Mesodermal cell (in vitro differentiated cells): ENCODE results near the gene NDUFB2.
"Not testable (repeated sequence)": the region's sequence is repeated elsewhere in the genome, so short reads cannot be mapped to it uniquely, and the experiment has no call there.

Source experiments
- H3K27ac ChIP-seq: 2 replicates; pipeline ENCODE4 v1.7.0; 2013; ENCODE audit warnings: mild to moderate bottlenecking, low read depth, low read length, moderate library complexity; ENCODE audit not compliant: severe bottlenecking
- H3K36me3 ChIP-seq: 2 replicates; pipeline ENCODE4 v1.7.1; 2013; ENCODE audit warnings: mild to moderate bottlenecking, low read length, moderate library complexity; ENCODE audit not compliant: control insufficient read depth, insufficient read depth
- H3K4me1 ChIP-seq: one replicate; pipeline ENCODE4 v1.7.1; 2013; ENCODE audit warnings: mild to moderate bottlenecking, low read length; ENCODE audit not compliant: insufficient read depth, control insufficient read depth, poor library complexity, severe bottlenecking
- H3K4me3 ChIP-seq: 2 replicates; pipeline ENCODE4 v1.7.0; 2013; ENCODE audit warnings: low read length, control low read depth, mild to moderate bottlenecking; ENCODE audit not compliant: insufficient read depth, poor library complexity, severe bottlenecking; ENCODE audit errors: extremely low read depth
- H3K9me3 ChIP-seq: 2 replicates; pipeline ENCODE4 v1.7.1; 2013; ENCODE audit warnings: mild to moderate bottlenecking, low read length, moderate library complexity; ENCODE audit not compliant: control insufficient read depth
- WGBS, 2 experiments: methylation state at CpG; one replicate each; pipeline ENCODE4 v1.1.5; 2013; ENCODE audit warnings: missing lambda C conversion rate in 2 of 2; ENCODE audit not compliant: insufficient coverage in 2 of 2; 5-methylcytosine and 5-hydroxymethylcytosine counted together

NDUFB2 gene

DNA sequence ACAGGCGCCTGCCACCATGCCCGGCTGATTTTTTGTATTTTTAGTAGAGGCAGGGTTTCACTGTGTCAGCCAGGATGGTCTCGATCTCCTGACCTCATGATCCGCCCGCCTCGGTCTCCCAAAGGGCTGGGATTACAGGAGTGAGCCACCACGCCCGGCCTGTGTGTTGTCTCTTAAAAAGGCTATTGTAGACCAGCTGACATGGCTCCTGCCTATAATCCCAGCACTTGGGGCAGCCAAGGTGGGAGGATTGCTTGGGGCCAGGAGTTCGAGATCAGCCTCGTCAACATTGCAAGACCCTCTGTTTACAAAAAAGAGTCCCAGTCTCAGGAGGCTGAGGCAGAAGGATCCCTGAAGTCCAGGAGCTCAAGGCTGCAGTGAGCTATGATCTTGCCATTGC, 2.7 kb upstream of the NDUFB2 start:
- H3K4me1 ChIP-seq, result peaks cover 15% of the 10 kb centered on the region
- not testable (repeated sequence) for H3K4me3 ChIP-seq, H3K27ac ChIP-seq, H3K9me3 ChIP-seq, H3K36me3 ChIP-seq
- 81 to 97% methylated on average over 5 to 10 of the region's 10 CpGs for WGBS, 2 experiments

GRCh38 chr7:140694592-140694991, 1.9 kb upstream of the NDUFB2 start:
- Histone ChIP-seq H3K4me1 (peaks cover 15% of the 10 kb centered on the region), H3K4me3 (no peak overlapping the region), H3K27ac (no peak overlapping the region), H3K9me3 (no peaks in the 10 kb centered on the region), H3K36me3 (peaks cover 5% of the 10 kb centered on the region)
- WGBS, 2 experiments, result 91 to 97% methylated on average over 3 to 6 of the region's 6 CpGs

DNA sequence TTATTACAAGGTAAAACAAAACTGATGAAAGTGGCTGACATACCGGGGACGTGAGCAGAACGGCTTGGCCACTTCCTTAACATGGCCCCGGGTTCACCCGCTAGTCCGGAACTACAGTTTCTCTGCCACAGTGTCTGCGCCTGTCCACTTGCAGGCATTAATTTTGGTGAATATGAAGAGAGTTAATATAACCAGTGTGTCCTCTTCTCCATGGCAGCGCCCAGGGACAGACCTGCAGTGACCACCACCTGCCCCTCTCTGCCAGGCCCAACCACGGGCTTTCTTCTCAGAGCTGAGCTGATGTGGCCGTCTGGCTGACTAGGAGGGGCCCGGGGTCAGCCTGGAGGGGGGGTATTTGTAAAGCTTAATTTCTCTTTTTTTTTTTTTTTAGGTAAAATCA, 1.1 kb upstream of the NDUFB2 start:
- H3K9me3 ChIP-seq, result no peaks in the 10 kb centered on the region
- no peak overlapping the region for H3K27ac ChIP-seq
- peaks cover 13% of the 10 kb centered on the region for H3K36me3 ChIP-seq
- 93 to 98% methylated on average over 6 of the region's 11 CpGs for WGBS, 2 experiments
- H3K4me1 ChIP-seq, result peaks cover 15% of the 10 kb centered on the region
- H3K4me3 ChIP-seq, result no peak overlapping the region

GRCh38 chr7:140696024-140696679, 356 bp upstream of the NDUFB2 start:
- peak overlapping the region; percentile 80 for H3K4me3 ChIP-seq
- peaks cover 15% of the 10 kb centered on the region for H3K4me1 ChIP-seq
- WGBS, 2 experiments, result 40 to 42% methylated on average over 20 to 22 of the region's 23 CpGs
- peak overlapping the region; percentile 82 for H3K27ac ChIP-seq
- peaks cover 13% of the 10 kb centered on the region for H3K36me3 ChIP-seq
- H3K9me3 ChIP-seq, result no peaks in the 10 kb centered on the region

GRCh38 chr7:140697447-140698143, 1.1 kb downstream of the NDUFB2 start:
- peaks cover 18% of the 10 kb centered on the region for H3K36me3 ChIP-seq
- peak overlapping the region; percentile 82 for H3K27ac ChIP-seq
- WGBS, 2 experiments, result 32 to 40% methylated on average over 20 to 23 of the region's 24 CpGs
- no peaks in the 10 kb centered on the region for H3K9me3 ChIP-seq
- H3K4me3 ChIP-seq, result peak overlapping the region; percentile 80
- peaks cover 15% of the 10 kb centered on the region for H3K4me1 ChIP-seq

DNA sequence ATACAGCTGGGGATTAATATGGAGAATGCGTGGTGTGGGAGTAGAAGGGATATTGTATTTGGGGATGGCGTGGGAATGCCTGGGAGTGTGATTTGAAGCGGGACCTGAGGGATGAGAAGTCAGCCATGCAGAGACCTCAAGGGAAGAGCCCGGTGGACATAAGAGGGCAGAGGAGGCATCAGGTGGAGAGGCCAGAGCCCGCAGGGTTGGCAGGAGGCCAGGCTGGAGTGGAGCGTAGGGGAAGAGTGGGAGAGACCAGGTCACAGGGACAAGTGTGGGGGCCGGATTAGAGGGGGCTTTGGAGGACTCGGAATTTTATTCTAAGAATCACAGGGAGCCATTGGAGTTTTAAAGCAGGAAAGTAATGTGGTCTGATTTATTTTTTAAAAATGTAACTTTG, 2.0 kb downstream of the NDUFB2 start:
- WGBS, 2 experiments, result 94 to 95% methylated on average over 8 of the region's 8 CpGs
- H3K36me3 ChIP-seq, result peaks cover 27% of the 10 kb centered on the region
- peak overlapping the region; percentile 80 for H3K4me3 ChIP-seq

GRCh38 chr7:140702774-140703173, 6.3 kb downstream of the NDUFB2 start:
- 93 to 99% methylated on average over 7 to 8 of the region's 10 CpGs for WGBS, 2 experiments
- Histone ChIP-seq H3K4me3 (no peak overlapping the region), H3K27ac (no peak overlapping the region), H3K36me3 (peaks cover 59% of the 10 kb centered on the region), H3K4me1 (peaks cover 6% of the 10 kb centered on the region), H3K9me3 (no peaks in the 10 kb centered on the region)

More for the DNA sequence above, 2.0 kb downstream of the NDUFB2 start:
- H3K4me1 ChIP-seq, result peaks cover 15% of the 10 kb centered on the region
- no peak overlapping the region for H3K27ac ChIP-seq
- H3K9me3 ChIP-seq, result no peaks in the 10 kb centered on the region

- Histone ChIP-seq H3K36me3 (peaks cover 57% of the 10 kb centered on the region), H3K27ac (no peak overlapping the region), H3K4me3 (no peak overlapping the region), H3K9me3 (no peaks in the 10 kb centered on the region), H3K4me1 (no peaks in the 10 kb centered on the region)
- WGBS, 2 experiments, result 100% methylated on average over 1 of the region's 2 CpGs; no CpG with 5 or more reads in 1 of the 2 experiments
These were observed 7.7 kb downstream of the NDUFB2 start for GRCh38 chr7:140704205-140704604.

- Histone ChIP-seq H3K9me3 (no peaks in the 10 kb centered on the region), H3K4me1 (no peaks in the 10 kb centered on the region), H3K27ac (no peak overlapping the region), H3K4me3 (no peak overlapping the region), H3K36me3 (peaks cover 42% of the 10 kb centered on the region)
- WGBS, 2 experiments, result 100% methylated on average over 3 to 4 of the region's 5 CpGs
These were observed 10.6 kb downstream of the NDUFB2 start for GRCh38 chr7:140707132-140707531.

DNA sequence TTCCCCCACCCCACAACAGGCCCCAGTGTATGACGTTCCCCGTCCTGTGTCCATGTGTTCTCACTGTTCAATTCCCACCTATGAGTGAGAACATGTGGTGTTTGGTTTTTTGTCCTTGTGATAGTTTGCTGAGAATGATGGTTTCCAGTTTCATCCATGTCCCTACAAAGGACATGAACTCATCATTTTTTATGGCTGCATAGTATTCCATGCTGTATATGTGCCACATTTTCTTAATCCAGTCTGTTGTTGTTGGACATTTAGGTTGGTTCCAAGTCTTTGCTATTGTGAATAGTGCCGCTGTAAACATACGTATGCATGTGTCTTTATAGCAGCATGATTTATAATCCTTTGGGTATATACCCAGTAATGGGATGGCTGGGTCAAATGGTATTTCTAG, 12.3 kb downstream of the NDUFB2 start:
- not testable (repeated sequence) for H3K4me1 ChIP-seq, H3K4me3 ChIP-seq, H3K27ac ChIP-seq, H3K9me3 ChIP-seq
- H3K36me3 ChIP-seq, result peaks cover 29% of the 10 kb centered on the region
- WGBS, 2 experiments, result no CpG with 5 or more reads among the region's 4 CpGs

DNA sequence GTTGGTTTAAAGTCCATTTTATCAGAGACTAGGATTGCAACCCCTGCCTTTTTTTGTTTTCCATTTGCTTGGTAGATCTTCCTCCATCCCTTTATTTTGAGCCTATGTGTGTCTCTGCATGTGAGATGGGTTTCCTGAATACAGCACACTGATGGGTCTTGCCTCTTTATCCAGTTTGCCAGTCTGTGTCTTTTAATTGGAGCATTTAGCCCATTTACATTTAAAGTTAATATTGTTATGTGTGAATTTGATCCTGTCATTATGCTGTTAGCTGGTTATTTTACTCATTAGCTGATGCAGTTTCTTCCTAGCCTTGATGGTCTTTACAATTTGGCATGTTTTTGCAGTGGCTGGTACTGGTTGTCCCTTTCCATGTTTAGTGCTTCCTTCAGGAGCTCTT, 15.9 kb downstream of the NDUFB2 start:
- H3K9me3 ChIP-seq, H3K4me1 ChIP-seq, H3K36me3 ChIP-seq, H3K4me3 ChIP-seq, H3K27ac ChIP-seq: not testable (repeated sequence)
